Thyroid gland (tissue), 4 donors: ENCODE data around the gene SYNM. TPM values are rescaled to one million over a fixed set of nuclear protein-coding genes. Genes with fewer than 3 reads are reported as not detected.

ENCODE experiments used
- DNase-seq, 2 donors: peaks; one replicate each; pipeline ENCODE4 v3.0.0-alpha.2; 2019
- H3K27ac ChIP-seq, 3 donors: fragments of 200-600 bp; sonication (generic); 1 replicate in 2 of 3; 2 replicates in 1 of 3; pipeline ENCODE4 v1.5.1; 2016 to 2019; ENCODE audit warnings: mild to moderate bottlenecking in 1 of 3, moderate library complexity in 1 of 3
- H3K27me3 ChIP-seq: fragments of 200-600 bp; sonication (generic); one replicate; pipeline ENCODE4 v1.5.1; 2019
- H3K36me3 ChIP-seq, 2 donors: fragments of 200-600 bp; sonication (generic); one replicate each; pipeline ENCODE4 v1.5.1; 2016 to 2019
- H3K4me1 ChIP-seq, 2 donors: fragments of 200-600 bp; sonication (generic); one replicate each; pipeline ENCODE4 v1.5.1; 2017 to 2019
- H3K4me3 ChIP-seq, 3 donors: fragments of 200-600 bp; sonication (generic); replicated peaks in 1 of 3; 1 replicate in 2 of 3; 2 replicates in 1 of 3; pipeline ENCODE4 v1.5.1; 2016; ENCODE audit warnings: mild to moderate bottlenecking in 1 of 3
- H3K9me3 ChIP-seq: fragments of 200-600 bp; sonication (generic); one replicate; pipeline ENCODE4 v1.5.1; 2017
- POLR2A ChIP-seq, 2 donors: fragments of 450-650 bp; IDR thresholded peaks; one replicate each; pipeline ENCODE4 v1.6.1; 2017; ENCODE audit warnings: antibody characterized with exemption in 2 of 2, mild to moderate bottlenecking in 2 of 2, moderate library complexity in 1 of 2
- WGBS, 2 donors: methylation state at CpG; one replicate each; pipeline ENCODE4 v1.1.5; 2017; 5-methylcytosine and 5-hydroxymethylcytosine counted together
- intact Hi-C: fragments of 100-400 bp; cut with DNase I; formaldehyde crosslinking; loops from one replicate; pipeline ENCODE4 v1.15.1; 2023
- total RNA-seq, 4 donors: library from RNA; depleted of rRNA; stranded (reverse); fragments of >200 nt; gene quantifications; one replicate each; pipeline ENCODE4 v1.2.3, GENCODE V29; 2016
- TF ChIP-seq, protein P1 (sequence below), 6 experiments: fragments of 200-600 bp in 3 of 6; fragments of 450-650 bp in 3 of 6; sonication (generic) in 3 of 6; IDR thresholded peaks; one replicate each; pipeline ENCODE4 v1.5.1; 2016 to 2019; ENCODE audit warnings: antibody characterized with exemption in 6 of 6, mild to moderate bottlenecking in 2 of 6, inconsistent platforms in 1 of 6, moderate library complexity in 1 of 6

SYNM gene
- total RNA-seq, 4 donors from 2014 or later: 14.8 to 24.8 (median 21.5) TPM

DNA sequence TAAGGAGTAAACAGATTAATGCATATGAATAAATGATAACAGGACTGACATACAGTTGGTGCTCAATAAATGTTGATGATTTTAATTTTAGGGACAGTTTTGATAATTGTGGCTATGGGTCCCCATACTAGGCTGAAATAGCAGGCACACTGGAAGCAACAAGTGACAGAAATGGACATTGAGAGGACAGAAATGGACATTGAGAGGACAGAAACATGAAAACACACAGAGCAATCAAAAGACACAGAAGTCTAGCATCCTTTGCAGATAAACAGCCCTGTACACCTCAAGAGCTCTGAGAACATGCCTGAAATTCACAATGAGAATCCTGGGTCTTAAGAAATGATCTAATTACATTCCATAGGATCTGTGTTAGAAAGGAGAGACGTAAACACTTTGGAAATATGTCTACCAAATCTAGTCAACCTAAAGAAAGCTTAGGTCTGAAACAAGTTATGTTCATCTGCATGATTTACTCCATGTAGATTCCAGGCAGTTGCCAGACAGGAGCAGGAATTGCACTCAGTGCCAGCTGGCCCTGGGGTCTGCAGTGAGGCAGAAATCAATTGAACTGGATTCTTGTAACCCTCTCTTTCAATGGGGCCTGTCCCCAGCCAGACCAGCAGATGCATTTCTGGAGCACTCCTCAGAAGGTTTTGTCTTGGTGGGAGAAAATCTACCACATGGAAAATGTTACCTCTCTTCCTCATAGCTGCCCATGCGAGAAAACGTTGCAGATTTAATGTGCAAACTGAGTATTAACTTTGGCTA lies 60.3 kb downstream of the SYNM start:
- H3K4me1 ChIP-seq: peaks cover 15 to 19% of the 10 kb centered on the region in 2 donors

DNA sequence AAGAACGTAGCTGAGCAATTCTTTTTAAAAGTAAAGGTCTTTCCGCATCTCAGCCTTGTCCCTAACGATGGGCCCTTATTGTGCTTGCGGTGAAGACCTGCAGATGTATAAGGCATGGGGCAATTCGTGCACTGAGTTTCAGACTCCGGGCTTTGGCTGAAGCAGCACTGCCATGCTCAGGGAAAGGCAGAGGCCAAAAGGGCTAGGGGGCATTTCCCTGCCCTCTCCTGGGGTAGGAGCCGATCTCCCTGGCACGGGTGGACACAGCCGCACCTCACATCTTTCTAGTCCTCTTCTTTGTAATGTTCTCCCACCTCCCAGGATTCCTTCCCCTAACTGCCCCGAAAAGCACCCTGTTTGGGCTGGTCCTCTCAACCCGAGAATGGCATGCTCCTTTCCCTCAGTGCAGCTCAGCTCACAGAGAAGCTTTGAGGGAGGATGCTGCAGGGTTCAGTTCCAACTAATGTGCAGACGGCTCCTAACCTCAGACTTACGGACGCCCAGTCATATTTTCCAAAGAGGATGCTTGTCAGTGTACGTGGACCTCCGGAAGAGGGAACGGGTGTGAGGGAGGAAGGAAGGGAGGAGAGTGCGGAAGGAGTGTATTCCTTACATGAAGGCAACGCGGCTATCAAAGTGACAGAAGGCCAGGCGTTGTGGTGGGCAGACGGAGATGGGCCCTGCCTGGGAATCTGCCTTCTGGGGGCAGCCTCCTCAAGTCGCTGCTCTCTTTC lies 61.2 kb downstream of the SYNM start:
- Histone ChIP-seq H3K9me3 (no peaks in the 10 kb centered on the region), H3K36me3 (peaks cover 0 to 3% of the 10 kb centered on the region in 2 donors), H3K27ac (no peak overlapping the region), H3K4me3 (no peak overlapping the region), H3K4me1 (peaks cover 21 to 27% of the 10 kb centered on the region in 2 donors), H3K27me3 (no peaks in the 10 kb centered on the region)
- 87 to 90% methylated on average over 23 of the region's 23 CpGs for WGBS, 2 donors
- no peak for TF ChIP-seq POLR2A (IDR thresholded peaks at IDR 0.05)
- TF ChIP-seq, protein P1, sequence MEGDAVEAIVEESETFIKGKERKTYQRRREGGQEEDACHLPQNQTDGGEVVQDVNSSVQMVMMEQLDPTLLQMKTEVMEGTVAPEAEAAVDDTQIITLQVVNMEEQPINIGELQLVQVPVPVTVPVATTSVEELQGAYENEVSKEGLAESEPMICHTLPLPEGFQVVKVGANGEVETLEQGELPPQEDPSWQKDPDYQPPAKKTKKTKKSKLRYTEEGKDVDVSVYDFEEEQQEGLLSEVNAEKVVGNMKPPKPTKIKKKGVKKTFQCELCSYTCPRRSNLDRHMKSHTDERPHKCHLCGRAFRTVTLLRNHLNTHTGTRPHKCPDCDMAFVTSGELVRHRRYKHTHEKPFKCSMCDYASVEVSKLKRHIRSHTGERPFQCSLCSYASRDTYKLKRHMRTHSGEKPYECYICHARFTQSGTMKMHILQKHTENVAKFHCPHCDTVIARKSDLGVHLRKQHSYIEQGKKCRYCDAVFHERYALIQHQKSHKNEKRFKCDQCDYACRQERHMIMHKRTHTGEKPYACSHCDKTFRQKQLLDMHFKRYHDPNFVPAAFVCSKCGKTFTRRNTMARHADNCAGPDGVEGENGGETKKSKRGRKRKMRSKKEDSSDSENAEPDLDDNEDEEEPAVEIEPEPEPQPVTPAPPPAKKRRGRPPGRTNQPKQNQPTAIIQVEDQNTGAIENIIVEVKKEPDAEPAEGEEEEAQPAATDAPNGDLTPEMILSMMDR (IDR thresholded peaks at IDR 0.05): no peak
- intact Hi-C loops: no loop called here
- DNase-seq: no peak

More for the DNA sequence above, 60.3 kb downstream of the SYNM start:
- Histone ChIP-seq H3K36me3 (peaks cover 0 to 3% of the 10 kb centered on the region in 2 donors), H3K9me3 (no peaks in the 10 kb centered on the region), H3K27me3 (no peaks in the 10 kb centered on the region), H3K4me3 (no peak overlapping the region), H3K27ac (no peak overlapping the region)
- 89 to 92% methylated on average over 3 of the region's 3 CpGs for WGBS, 2 donors
- no peak for DNase-seq
- TF ChIP-seq POLR2A (IDR thresholded peaks at IDR 0.05): no peak
- TF ChIP-seq, protein P1 (IDR thresholded peaks at IDR 0.05): no peak
- intact Hi-C loops: no loop called here

DNA sequence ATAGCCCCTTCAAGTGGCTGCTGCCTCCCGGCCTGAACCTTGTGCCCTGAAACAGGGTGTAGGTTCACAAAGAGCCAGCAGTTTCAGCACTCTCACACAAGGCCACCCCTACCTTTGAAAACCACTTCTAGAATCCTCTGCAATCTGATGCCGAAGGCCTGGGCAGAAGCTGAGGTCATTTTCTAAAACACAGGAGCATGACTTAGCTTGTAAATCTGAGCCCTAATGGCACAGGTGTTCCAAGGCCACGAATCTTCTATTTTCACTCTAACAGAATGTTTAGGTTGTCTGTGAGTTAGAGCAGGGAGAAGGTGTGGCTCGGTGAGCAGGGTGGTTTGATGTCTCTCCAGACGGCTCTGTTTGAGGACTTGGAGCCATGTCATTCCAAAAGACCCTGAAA lies 62.3 kb downstream of the SYNM start:
- TF ChIP-seq POLR2A (IDR thresholded peaks at IDR 0.05): no peak
- TF ChIP-seq, protein P1 (IDR thresholded peaks at IDR 0.05): no peak
- Histone ChIP-seq H3K27ac (no peak overlapping the region), H3K4me1 (peaks cover 21 to 27% of the 10 kb centered on the region in 2 donors), H3K36me3 (peaks cover 0 to 3% of the 10 kb centered on the region in 2 donors), H3K4me3 (no peak overlapping the region), H3K27me3 (no peaks in the 10 kb centered on the region), H3K9me3 (no peaks in the 10 kb centered on the region)
- WGBS, 2 donors: 80 to 81% methylated on average over 5 of the region's 5 CpGs
- no peak for DNase-seq
- intact Hi-C loops: no loop called here

DNA sequence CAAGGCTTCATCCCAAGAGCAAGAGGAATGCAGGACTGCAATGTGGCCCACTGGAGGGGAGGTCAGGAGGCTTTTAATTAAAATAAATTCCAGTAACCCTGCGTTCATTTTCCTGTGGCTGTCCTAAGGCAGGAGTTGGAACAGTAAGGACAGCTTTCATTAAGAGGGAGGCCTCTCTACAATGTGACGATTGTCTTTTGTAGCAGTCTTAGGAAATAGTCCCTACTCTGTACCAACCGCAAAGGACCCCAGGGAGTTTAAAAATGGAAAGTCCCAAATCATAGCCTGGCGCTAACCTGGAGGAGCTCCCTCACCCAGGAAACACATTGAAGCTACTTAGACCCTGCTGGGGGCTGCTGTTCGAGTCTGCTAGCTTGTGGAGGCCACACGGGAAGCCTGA lies 62.8 kb downstream of the SYNM start:
- Histone ChIP-seq H3K4me1 (peaks cover 21 to 27% of the 10 kb centered on the region in 2 donors), H3K9me3 (no peaks in the 10 kb centered on the region), H3K27ac (peak overlapping the region in 2 of 3 donors; percentile 5 to 95), H3K27me3 (no peaks in the 10 kb centered on the region), H3K36me3 (peaks cover 0 to 3% of the 10 kb centered on the region in 2 donors), H3K4me3 (no peak overlapping the region)
- no peak for TF ChIP-seq POLR2A (IDR thresholded peaks at IDR 0.05)
- TF ChIP-seq, protein P1 (IDR thresholded peaks at IDR 0.05): no peak
- intact Hi-C loops: no loop called here
- DNase-seq: no peak
- WGBS, 2 donors: 72 to 81% methylated on average over 4 to 6 of the region's 6 CpGs
